GM18526 (cell line): ENCODE data around the gene CDKN2AIPNL.

Source experiments
- POLR2A ChIP-seq: IDR thresholded peaks from 3 replicates; pipeline ENCODE4 v1.6.1; 2011; ENCODE audit not compliant: insufficient read length; ENCODE audit errors: extremely low read depth

The CDKN2AIPNL gene

GRCh38 chr5:134445856-134446818 is 34.5 kb upstream of the CDKN2AIPNL start:
- TF ChIP-seq POLR2A: no peak

GRCh38 chr5:134444941-134445471 is 33.3 kb upstream of the CDKN2AIPNL start:
- TF ChIP-seq POLR2A: no peak

GRCh38 chr5:134440201-134440755 is 28.6 kb upstream of the CDKN2AIPNL start:
- no peak for TF ChIP-seq POLR2A

GRCh38 chr5:134439210-134439654 is 27.6 kb upstream of the CDKN2AIPNL start:
- no peak for TF ChIP-seq POLR2A

GRCh38 chr5:134438721-134439123 is 27.0 kb upstream of the CDKN2AIPNL start:
- no peak for TF ChIP-seq POLR2A

- no peak for TF ChIP-seq POLR2A
Measured at GRCh38 chr5:134437847-134438581, 26.3 kb upstream of the CDKN2AIPNL start.

- TF ChIP-seq POLR2A: peak; percentile 46
Measured at GRCh38 chr5:134437340-134437846, 25.7 kb upstream of the CDKN2AIPNL start.

GRCh38 chr5:134436523-134437339 is 25.1 kb upstream of the CDKN2AIPNL start:
- TF ChIP-seq POLR2A: no peak

GRCh38 chr5:134435560-134435959 is 23.9 kb upstream of the CDKN2AIPNL start:
- TF ChIP-seq POLR2A: no peak

GRCh38 chr5:134432677-134433359 is 21.1 kb upstream of the CDKN2AIPNL start:
- no peak for TF ChIP-seq POLR2A

- TF ChIP-seq POLR2A: no peak
Measured at GRCh38 chr5:134432174-134432573, 20.5 kb upstream of the CDKN2AIPNL start.

- no peak for TF ChIP-seq POLR2A
Measured at GRCh38 chr5:134430001-134430569, 18.4 kb upstream of the CDKN2AIPNL start.

GRCh38 chr5:134427540-134428041 is 15.9 kb upstream of the CDKN2AIPNL start:
- TF ChIP-seq POLR2A: no peak

GRCh38 chr5:134426361-134426760 is 14.7 kb upstream of the CDKN2AIPNL start:
- TF ChIP-seq POLR2A: no peak

- no peak for TF ChIP-seq POLR2A
Measured at GRCh38 chr5:134423376-134423775, 11.7 kb upstream of the CDKN2AIPNL start.
